Measurements from ENCODE around the gene MKRN2OS. TPM values are rescaled to one million over a fixed set of nuclear protein-coding genes. Genes with fewer than 3 reads are reported as not detected.

MKRN2OS gene
- total RNA-seq, 1 donor from 2014 or later, result not detected

GRCh38 chr3:12541625-12542024 is 3.7 kb downstream of the MKRN2OS start:
- Mint-ChIP-seq H3K27ac (no peak overlapping the region), H3K36me3 (ENCODE audit: low read depth) (peaks cover 4% of the 10 kb centered on the region), H3K9me3 (no peaks in the 10 kb centered on the region), H3K4me1 (no peaks in the 10 kb centered on the region), H3K4me3 (no peak overlapping the region), H3K27me3 (no peaks in the 10 kb centered on the region)
- no peak for ATAC-seq (ENCODE audit: low read depth)
- intact Hi-C loops (cut with micrococcal nuclease), result loop anchor here (5.0 kb wide), 1 partner anchor 181 kb away; no protein-coding TSS in a partner anchor
- CTCF ChIA-PET, result no interaction called here
- DNase-seq, result no peak
- no peak for TF ChIP-seq CTCF (IDR thresholded peaks at IDR 0.05)
- POLR2A ChIA-PET, result no interaction called here

- no peak overlapping the region for H3K4me3 Mint-ChIP-seq
- ChIA-PET CTCF (no interaction called here), POLR2A (no interaction called here)
- no peak for DNase-seq
- H3K36me3 Mint-ChIP-seq (ENCODE audit: low read depth), result peaks cover 32% of the 10 kb centered on the region
- H3K9me3 Mint-ChIP-seq, result no peaks in the 10 kb centered on the region
- H3K27ac Mint-ChIP-seq, result no peak overlapping the region
- H3K4me1 Mint-ChIP-seq, result no peaks in the 10 kb centered on the region
- intact Hi-C loops (cut with micrococcal nuclease), result no loop called here
- ATAC-seq (ENCODE audit: low read depth), result no peak
- H3K27me3 Mint-ChIP-seq, result no peaks in the 10 kb centered on the region
- no peak for TF ChIP-seq CTCF (IDR thresholded peaks at IDR 0.05)
These were observed 8.9 kb downstream of the MKRN2OS start for GRCh38 chr3:12536423-12536822.

- no peak overlapping the region for H3K27ac Mint-ChIP-seq
- H3K36me3 Mint-ChIP-seq (ENCODE audit: low read depth), result peaks cover 53% of the 10 kb centered on the region
- CTCF ChIA-PET, result no interaction called here
- no peaks in the 10 kb centered on the region for H3K9me3 Mint-ChIP-seq
- POLR2A ChIA-PET, result no interaction called here
- H3K27me3 Mint-ChIP-seq, result no peaks in the 10 kb centered on the region
- no peak for TF ChIP-seq CTCF (IDR thresholded peaks at IDR 0.05)
- no peak for ATAC-seq (ENCODE audit: low read depth)
- no peak for DNase-seq
- intact Hi-C loops (cut with micrococcal nuclease), result no loop called here
- H3K4me3 Mint-ChIP-seq, result no peak overlapping the region
- no peaks in the 10 kb centered on the region for H3K4me1 Mint-ChIP-seq
These were observed 13.1 kb downstream of the MKRN2OS start for GRCh38 chr3:12532182-12532581.

- Mint-ChIP-seq H3K9me3 (no peaks in the 10 kb centered on the region), H3K27me3 (no peaks in the 10 kb centered on the region), H3K4me1 (no peaks in the 10 kb centered on the region), H3K36me3 (ENCODE audit: low read depth) (peaks cover 57% of the 10 kb centered on the region), H3K27ac (no peak overlapping the region), H3K4me3 (no peak overlapping the region)
- POLR2A ChIA-PET, result no interaction called here
- intact Hi-C loops (cut with micrococcal nuclease), result no loop called here
- TF ChIP-seq CTCF (IDR thresholded peaks at IDR 0.05), result no peak
- ATAC-seq (ENCODE audit: low read depth) (no peak), DNase-seq (no peak)
- CTCF ChIA-PET, result no interaction called here
These were observed 17.5 kb downstream of the MKRN2OS start for GRCh38 chr3:12527757-12528143.

GRCh38 chr3:12522721-12523120 is 22.6 kb downstream of the MKRN2OS start:
- ChIA-PET CTCF (no interaction called here), POLR2A (no interaction called here)
- H3K36me3 Mint-ChIP-seq (ENCODE audit: low read depth), result peaks cover 41% of the 10 kb centered on the region
- DNase-seq (no peak), ATAC-seq (ENCODE audit: low read depth) (no peak)
- H3K9me3 Mint-ChIP-seq, result peaks cover 3% of the 10 kb centered on the region
- H3K4me3 Mint-ChIP-seq, result no peak overlapping the region
- TF ChIP-seq CTCF (IDR thresholded peaks at IDR 0.05), result no peak
- no peaks in the 10 kb centered on the region for H3K27me3 Mint-ChIP-seq
- no peak overlapping the region for H3K27ac Mint-ChIP-seq
- H3K4me1 Mint-ChIP-seq, result no peaks in the 10 kb centered on the region
- intact Hi-C loops (cut with micrococcal nuclease), result no loop called here

All from activated B cell treated with CpG ODN at 0.5 μM for 24 hours (primary cell).